Activated CD4-positive, alpha-beta T cell treated with anti-CD3 and anti-CD28 coated beads, Interleukin-2, amount 50 U/mL, for 24 hours (primary cell): ENCODE results near the gene RBM17.
"Not testable (repeated sequence)": the region's sequence is repeated elsewhere in the genome, so short reads cannot be mapped to it uniquely, and the experiment has no call there.

Source experiments
- DNase-seq, 2 donors: peaks; one replicate each; pipeline ENCODE4 v3.0.0-alpha.2; 2020; ENCODE audit warnings: low read depth in 1 of 2, low spot score in 1 of 2

RBM17 gene

DNA sequence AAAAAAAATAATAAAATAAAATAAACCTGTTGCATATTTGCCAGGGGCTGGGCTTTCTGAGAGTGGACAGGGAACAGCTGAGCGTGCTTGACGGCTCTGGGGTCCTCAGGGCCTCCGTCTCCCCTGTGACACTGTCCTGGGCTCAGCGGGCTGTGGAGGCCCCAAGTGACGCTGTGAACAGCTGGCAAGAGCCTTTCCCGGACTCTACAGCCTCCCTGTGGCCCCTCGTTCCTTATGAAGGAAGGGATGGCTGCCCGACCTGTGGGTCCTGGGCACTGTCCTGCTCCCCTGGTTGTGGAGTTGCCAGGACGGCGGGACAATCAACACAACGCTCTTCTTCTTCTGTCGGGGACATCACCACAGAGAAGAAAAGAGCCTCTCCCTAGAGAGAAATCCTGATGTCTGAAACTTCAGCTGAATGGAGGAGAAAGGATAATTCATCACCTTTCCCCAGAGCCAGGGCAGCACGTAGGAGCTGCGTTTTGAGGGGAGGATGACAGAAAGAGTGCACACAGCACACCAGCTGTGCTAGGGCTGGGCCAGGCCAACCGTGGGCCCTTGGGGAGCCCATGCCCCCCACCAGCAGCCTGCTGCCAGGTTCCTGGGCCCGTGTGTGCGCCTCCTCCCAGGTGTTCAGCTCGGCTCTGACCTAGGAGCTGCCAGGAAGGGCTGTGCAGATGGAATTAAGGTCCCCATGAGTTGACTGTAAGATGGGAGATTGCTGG lies 45.4 kb downstream of the RBM17 start:
- no peak for DNase-seq

- DNase-seq, result no peak
Observed at GRCh38 chr10:6135039-6135438, 46.2 kb downstream of the RBM17 start.

- DNase-seq, result no peak
Observed at GRCh38 chr10:6135589-6136168, 46.8 kb downstream of the RBM17 start.

DNA sequence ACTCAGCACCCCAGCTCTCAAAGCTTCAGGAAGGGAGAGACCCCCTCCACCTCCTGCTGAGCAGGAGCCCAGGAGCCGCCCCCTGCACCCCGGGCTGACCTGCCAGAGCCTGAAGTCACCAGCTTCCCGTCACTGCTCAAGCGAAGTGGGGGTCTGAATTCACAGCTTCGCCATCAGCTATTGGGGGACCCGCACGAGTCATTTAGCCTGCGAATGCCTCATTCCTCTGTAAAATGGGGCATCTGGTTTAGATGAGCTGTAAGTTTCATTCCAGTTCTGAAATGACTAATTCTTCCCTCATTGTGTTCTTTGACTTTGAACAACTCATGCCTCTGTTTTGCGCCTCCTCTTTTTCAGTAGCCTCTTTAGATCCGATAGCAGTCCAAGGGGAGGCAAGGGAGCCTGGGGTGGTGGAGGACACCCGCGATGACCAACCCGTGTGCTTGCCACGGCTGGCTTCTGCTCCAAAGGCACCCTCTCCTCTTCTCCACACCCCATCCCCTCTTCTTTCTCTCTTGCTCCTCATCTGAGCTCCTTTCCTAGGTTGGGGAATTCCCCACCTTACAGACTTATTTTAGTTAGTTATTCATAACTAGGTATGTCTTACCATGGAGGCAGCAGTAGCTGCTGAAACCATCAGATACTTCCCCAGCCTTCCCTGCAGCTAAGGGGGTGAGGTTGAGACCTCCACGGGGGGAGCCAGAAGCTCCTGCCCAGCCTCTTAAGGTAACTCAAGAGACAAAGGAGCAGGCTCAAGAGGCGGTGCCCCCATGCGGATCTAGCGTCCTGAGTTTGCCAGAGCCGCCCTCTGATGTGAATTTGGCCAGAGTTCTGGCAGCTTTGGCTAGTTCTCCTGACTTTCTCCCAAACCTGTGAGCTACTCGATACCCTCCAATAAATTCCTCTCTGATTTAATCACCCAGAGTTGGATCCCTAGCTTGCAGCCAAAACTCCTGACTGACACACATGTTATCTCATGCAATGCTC lies 47.7 kb downstream of the RBM17 start:
- peak; percentile 44 to 55 for DNase-seq

- DNase-seq, result no peak
Observed at GRCh38 chr10:6138456-6138855, 49.6 kb downstream of the RBM17 start.

DNA sequence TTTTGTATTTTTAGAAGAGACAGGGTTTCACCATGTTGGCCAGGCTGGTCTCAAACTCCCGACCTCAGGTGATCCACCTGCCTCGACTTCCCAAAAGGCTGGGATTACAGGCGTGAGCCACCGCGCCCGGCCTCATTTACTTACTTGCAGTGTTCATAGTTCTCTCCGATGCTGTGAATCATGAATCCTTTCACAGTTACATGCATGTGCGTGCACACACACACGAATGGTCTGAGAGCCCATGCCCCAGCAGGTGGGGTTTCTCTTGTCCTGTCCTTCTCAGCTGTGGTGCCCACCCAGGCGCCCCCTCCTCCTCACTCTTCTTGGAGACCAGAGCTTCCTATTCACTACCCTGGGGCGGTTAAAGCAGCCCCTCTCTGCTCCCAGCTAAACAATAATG lies 50.6 kb downstream of the RBM17 start:
- DNase-seq, result no peak

GRCh38 chr10:6140141-6140841 lies 51.5 kb downstream of the RBM17 start:
- DNase-seq, result no peak

GRCh38 chr10:6140965-6141295 lies 52.1 kb downstream of the RBM17 start:
- DNase-seq, result no peak

- peak in 1 of 2 donors; percentile 40 for DNase-seq
Observed at GRCh38 chr10:6141296-6142151, 52.7 kb downstream of the RBM17 start.

DNA sequence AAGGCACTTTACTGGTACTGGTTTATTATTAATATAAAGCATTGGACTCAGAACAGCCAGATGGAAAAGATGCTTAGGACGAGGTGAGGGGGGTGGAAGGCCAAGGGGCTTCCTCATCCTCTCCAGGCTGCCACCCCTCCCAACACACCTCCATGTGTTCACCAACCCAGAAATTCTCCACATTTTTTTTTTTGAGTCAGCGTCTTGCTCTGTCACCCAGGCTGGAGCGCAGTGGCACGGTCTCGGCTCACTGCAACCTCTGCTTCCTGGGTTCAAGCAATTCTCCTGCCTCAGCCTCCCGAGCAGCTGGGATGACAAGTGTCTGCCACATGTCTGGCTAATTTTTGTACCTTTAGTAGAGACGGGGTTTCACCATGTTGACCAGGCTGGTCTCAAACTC lies 53.4 kb downstream of the RBM17 start:
- not testable (repeated sequence) for DNase-seq

DNA sequence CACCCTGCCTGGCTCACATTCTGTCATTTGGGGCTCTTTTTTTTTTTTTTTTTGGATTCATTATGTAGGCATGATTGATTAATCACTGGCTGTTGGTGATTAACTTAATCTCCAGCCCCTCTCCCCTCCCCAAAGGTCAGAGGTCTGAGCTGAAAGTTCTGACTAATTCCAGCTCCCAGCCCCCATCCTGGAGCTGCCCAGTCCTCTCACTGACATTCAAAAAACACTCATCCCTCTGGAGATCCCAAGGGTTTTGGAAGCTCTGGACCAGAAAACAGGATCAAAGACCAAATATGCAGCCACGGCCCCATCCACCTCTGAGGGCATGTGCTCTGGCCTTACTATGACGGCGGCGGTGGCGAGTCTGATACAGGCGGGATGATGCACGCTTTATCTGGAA lies 53.8 kb downstream of the RBM17 start:
- no peak for DNase-seq

GRCh38 chr10:6143181-6143580 lies 54.3 kb downstream of the RBM17 start:
- no peak for DNase-seq

DNA sequence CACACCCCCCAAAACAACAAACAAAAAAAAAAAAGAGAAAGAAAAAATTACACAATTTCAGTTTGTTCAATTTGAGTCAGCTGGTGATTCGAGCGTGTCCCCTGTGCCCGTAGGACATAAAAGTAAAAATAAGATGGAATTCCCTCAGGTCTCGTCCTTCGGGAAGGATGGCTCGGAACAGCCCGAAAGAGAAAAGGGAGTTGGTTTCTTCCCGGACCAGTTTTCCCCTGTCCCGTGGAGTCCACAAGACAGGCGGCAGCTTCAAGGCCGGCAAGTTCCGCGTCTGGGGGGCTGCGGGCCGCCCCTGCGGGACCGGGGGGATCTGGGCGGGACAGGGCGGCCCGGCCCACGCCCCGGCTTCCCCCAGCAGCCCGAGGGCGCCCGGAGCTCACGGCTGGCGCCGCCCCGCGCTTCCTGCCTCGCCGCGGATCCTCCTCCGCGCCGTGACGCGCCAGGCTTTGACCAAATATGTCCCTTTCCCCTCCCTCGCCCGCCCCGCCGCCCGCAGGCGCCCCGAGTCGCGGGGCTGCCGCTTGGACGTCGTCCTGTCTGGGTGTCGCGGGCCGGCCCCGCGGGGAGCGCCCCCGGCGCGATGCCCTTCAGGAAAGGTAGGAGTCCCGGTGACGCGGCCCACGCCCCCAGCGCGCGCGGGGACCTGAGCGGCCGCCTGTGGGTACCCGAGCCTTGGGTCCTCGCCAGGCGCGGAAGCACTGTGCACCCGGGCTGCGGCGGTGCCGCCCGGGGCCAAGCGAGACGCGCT lies 55.8 kb downstream of the RBM17 start:
- DNase-seq, result peak; percentile 71 to 83

GRCh38 chr10:6145166-6145987 lies 56.5 kb downstream of the RBM17 start:
- no peak for DNase-seq

DNA sequence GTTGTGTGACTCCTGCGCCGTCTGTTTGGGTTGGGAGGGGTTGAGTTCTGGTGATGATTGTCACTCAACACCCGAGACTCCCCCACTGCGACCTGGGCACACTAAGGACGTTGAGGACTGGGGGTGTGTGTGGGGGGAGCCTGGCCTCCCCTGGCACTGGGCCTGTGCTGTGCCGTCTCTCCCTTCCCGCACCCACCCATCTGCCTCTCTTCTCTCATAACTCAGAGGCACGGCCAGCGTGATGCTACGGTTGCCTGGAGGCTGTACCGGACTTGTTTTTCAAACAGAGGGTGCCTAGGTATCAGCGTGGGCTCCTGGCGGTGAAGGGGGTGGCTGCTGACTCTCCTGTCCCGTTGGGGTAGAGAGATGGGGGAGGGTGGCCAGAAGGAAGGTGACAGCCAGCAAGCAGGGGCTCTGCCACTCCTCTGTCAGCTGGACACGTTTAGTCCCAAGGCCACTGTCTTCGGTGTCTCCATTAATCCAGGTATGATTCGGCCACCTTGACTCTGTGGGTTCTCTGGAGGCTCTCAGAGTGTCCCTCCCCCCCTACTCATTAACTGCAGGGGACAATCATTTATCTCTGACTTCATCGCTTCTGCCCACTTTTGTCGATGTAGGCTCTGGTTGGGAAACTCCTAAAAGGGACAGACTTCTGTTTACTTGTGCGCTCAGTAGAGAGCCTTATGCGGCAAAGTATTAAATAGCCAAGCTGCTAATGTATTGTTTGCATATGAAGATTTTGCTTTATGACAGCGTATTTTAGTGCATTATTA lies 57.4 kb downstream of the RBM17 start:
- DNase-seq, result no peak

GRCh38 chr10:6146921-6147320 lies 58.1 kb downstream of the RBM17 start:
- DNase-seq, result no peak

DNA sequence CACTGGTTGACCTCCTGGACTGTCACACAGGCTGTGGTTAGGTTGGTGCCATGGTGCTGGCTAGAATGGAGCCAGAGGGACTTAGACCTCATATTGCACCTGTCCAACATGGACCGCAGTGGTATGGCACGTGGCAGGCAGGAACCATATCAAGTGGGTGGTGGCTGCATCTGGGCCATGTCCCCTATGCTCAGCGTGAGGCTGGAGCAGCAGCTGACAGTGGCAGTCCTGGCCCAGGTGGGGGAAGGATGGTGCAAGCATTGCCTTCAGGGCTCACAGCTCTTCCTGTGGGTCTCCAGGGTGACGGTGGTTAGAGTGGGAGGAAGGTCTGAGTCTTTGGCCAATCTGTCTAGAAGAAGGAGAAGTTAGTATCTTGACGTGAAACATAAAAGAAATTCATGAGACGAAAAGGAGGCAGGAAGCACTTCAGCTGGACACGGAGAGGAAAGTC lies 59.4 kb downstream of the RBM17 start:
- DNase-seq, result no peak

- DNase-seq, result no peak
Observed at GRCh38 chr10:6148908-6149307, 60.1 kb downstream of the RBM17 start.
